Thyroid gland (tissue), 4 donors: ENCODE results near the gene MOGAT1. TPM values are rescaled to one million over a fixed set of nuclear protein-coding genes. Genes with fewer than 3 reads are reported as not detected.

ENCODE experiments used
- DNase-seq, 2 donors: peaks; one replicate each; pipeline ENCODE4 v3.0.0-alpha.2; 2019
- H3K27ac ChIP-seq, 3 donors: fragments of 200-600 bp; sonication (generic); 1 replicate in 2 of 3; 2 replicates in 1 of 3; pipeline ENCODE4 v1.5.1; 2016 to 2019; ENCODE audit warnings: mild to moderate bottlenecking in 1 of 3, moderate library complexity in 1 of 3
- H3K27me3 ChIP-seq: fragments of 200-600 bp; sonication (generic); one replicate; pipeline ENCODE4 v1.5.1; 2019
- H3K36me3 ChIP-seq, 2 donors: fragments of 200-600 bp; sonication (generic); one replicate each; pipeline ENCODE4 v1.5.1; 2016 to 2019
- H3K4me1 ChIP-seq, 2 donors: fragments of 200-600 bp; sonication (generic); one replicate each; pipeline ENCODE4 v1.5.1; 2017 to 2019
- H3K4me3 ChIP-seq, 3 donors: fragments of 200-600 bp; sonication (generic); replicated peaks in 1 of 3; 1 replicate in 2 of 3; 2 replicates in 1 of 3; pipeline ENCODE4 v1.5.1; 2016; ENCODE audit warnings: mild to moderate bottlenecking in 1 of 3
- H3K9me3 ChIP-seq: fragments of 200-600 bp; sonication (generic); one replicate; pipeline ENCODE4 v1.5.1; 2017
- CTCF ChIP-seq, 6 experiments: fragments of 200-600 bp in 3 of 6; fragments of 450-650 bp in 3 of 6; sonication (generic) in 3 of 6; IDR thresholded peaks; one replicate each; pipeline ENCODE4 v1.5.1; 2016 to 2019; ENCODE audit warnings: antibody characterized with exemption in 6 of 6, mild to moderate bottlenecking in 2 of 6, inconsistent platforms in 1 of 6, moderate library complexity in 1 of 6
- POLR2A ChIP-seq, 2 donors: fragments of 450-650 bp; IDR thresholded peaks; one replicate each; pipeline ENCODE4 v1.6.1; 2017; ENCODE audit warnings: antibody characterized with exemption in 2 of 2, mild to moderate bottlenecking in 2 of 2, moderate library complexity in 1 of 2
- WGBS, 2 donors: methylation state at CpG; one replicate each; pipeline ENCODE4 v1.1.5; 2017; 5-methylcytosine and 5-hydroxymethylcytosine counted together
- intact Hi-C: fragments of 100-400 bp; cut with DNase I; formaldehyde crosslinking; loops from one replicate; pipeline ENCODE4 v1.15.1; 2023
- total RNA-seq, 4 donors: library from RNA; depleted of rRNA; stranded (reverse); fragments of >200 nt; gene quantifications; one replicate each; pipeline ENCODE4 v1.2.3, GENCODE V29; 2016

The MOGAT1 gene
- total RNA-seq, 4 donors from 2014 or later: not detected

- no peak for TF ChIP-seq POLR2A (IDR thresholded peaks at IDR 0.05)
- TF ChIP-seq CTCF (IDR thresholded peaks at IDR 0.05): no peak
- no peak for DNase-seq
- Histone ChIP-seq H3K4me1 (no peaks in the 10 kb centered on the region), H3K9me3 (no peaks in the 10 kb centered on the region), H3K27me3 (no peaks in the 10 kb centered on the region), H3K27ac (no peak overlapping the region), H3K4me3 (no peak overlapping the region), H3K36me3 (no peaks in the 10 kb centered on the region)
- WGBS, 2 donors: 65 to 86% methylated on average over 2 of the region's 2 CpGs
- intact Hi-C loops: no loop called here
Measured at GRCh38 chr2:222722327-222722946, 51.0 kb downstream of the MOGAT1 start.

GRCh38 chr2:222724208-222724607, 52.8 kb downstream of the MOGAT1 start:
- H3K4me3 ChIP-seq: no peak overlapping the region
- intact Hi-C loops: no loop called here
- no peaks in the 10 kb centered on the region for H3K9me3 ChIP-seq
- TF ChIP-seq POLR2A (IDR thresholded peaks at IDR 0.05): no peak
- no peak for TF ChIP-seq CTCF (IDR thresholded peaks at IDR 0.05)
- H3K36me3 ChIP-seq: no peaks in the 10 kb centered on the region
- DNase-seq: no peak
- no peaks in the 10 kb centered on the region for H3K27me3 ChIP-seq
- H3K4me1 ChIP-seq: no peaks in the 10 kb centered on the region
- H3K27ac ChIP-seq: no peak overlapping the region

GRCh38 chr2:222728621-222729020, 57.2 kb downstream of the MOGAT1 start:
- intact Hi-C loops: no loop called here

GRCh38 chr2:222730366-222730999, 59.0 kb downstream of the MOGAT1 start:
- Histone ChIP-seq H3K27ac (no peak overlapping the region), H3K36me3 (no peaks in the 10 kb centered on the region), H3K9me3 (no peaks in the 10 kb centered on the region), H3K27me3 (no peaks in the 10 kb centered on the region), H3K4me3 (no peak overlapping the region), H3K4me1 (no peaks in the 10 kb centered on the region)
- 78 to 82% methylated on average over 5 of the region's 5 CpGs for WGBS, 2 donors
- intact Hi-C loops: no loop called here
- TF ChIP-seq POLR2A (IDR thresholded peaks at IDR 0.05): no peak
- TF ChIP-seq CTCF (IDR thresholded peaks at IDR 0.05): no peak
- no peak for DNase-seq

More at GRCh38 chr2:222728621-222729020, 57.2 kb downstream of the MOGAT1 start:
- Histone ChIP-seq H3K27ac (no peak overlapping the region), H3K4me3 (no peak overlapping the region), H3K36me3 (no peaks in the 10 kb centered on the region), H3K27me3 (no peaks in the 10 kb centered on the region), H3K9me3 (no peaks in the 10 kb centered on the region), H3K4me1 (no peaks in the 10 kb centered on the region)
- no peak for TF ChIP-seq POLR2A (IDR thresholded peaks at IDR 0.05)
- no peak for TF ChIP-seq CTCF (IDR thresholded peaks at IDR 0.05)
- no peak for DNase-seq
- WGBS, 2 donors: 95 to 96% methylated on average over 3 of the region's 3 CpGs

- intact Hi-C loops: no loop called here
- H3K4me1 ChIP-seq: no peaks in the 10 kb centered on the region
- no peak for TF ChIP-seq CTCF (IDR thresholded peaks at IDR 0.05)
- no peak for TF ChIP-seq POLR2A (IDR thresholded peaks at IDR 0.05)
Measured at GRCh38 chr2:222731201-222731621, 59.8 kb downstream of the MOGAT1 start.

More at GRCh38 chr2:222731201-222731621, 59.8 kb downstream of the MOGAT1 start:
- Histone ChIP-seq H3K4me3 (no peak overlapping the region), H3K36me3 (no peaks in the 10 kb centered on the region), H3K27ac (no peak overlapping the region), H3K27me3 (no peaks in the 10 kb centered on the region), H3K9me3 (no peaks in the 10 kb centered on the region)
- DNase-seq: no peak
- 78 to 88% methylated on average over 2 of the region's 2 CpGs for WGBS, 2 donors
